HepG2 (cell line): ENCODE results near the gene PPP2R1B. TPM values are rescaled to one million over a fixed set of nuclear protein-coding genes. Genes with fewer than 3 reads are reported as not detected.

Experiments used
- ATAC-seq: fragments of 200-7000 bp; cut with Tn5 transposase; 3 replicates; pipeline ENCODE4 v1.9.1; 2020; ENCODE audit warnings: mild to moderate bottlenecking, moderate library complexity
- BruUV-seq: library from RNA; stranded (reverse); fragments of 400-500 nt; replicated peaks from 2 replicates; lab custom pipeline; 2021; lab: Mats Ljungman, UMichigan
- CTCF ChIA-PET: fragments of 300-600 bp; formaldehyde crosslinking; extraction: SDS; loops from one replicate; lab custom pipeline; 2021; ENCODE audit warnings: low total read pairs, inconsistent platforms, low intra/inter-chr PET ratio; lab: Yijun Ruan, JAX
- POLR2A ChIA-PET: fragments of 350-600 bp; sonication (Branson Sonifier 250); formaldehyde crosslinking; loops from one replicate; lab custom pipeline; 2020; ENCODE audit warnings: antibody characterized with exemption, inconsistent platforms; lab: Yijun Ruan, JAX
- DNase-seq: peaks from one replicate; pipeline ENCODE4 v3.0.0-alpha.2; 2015; ENCODE audit warnings: low spot score
- FAIRE-seq: peaks from 3 replicates; lab custom pipeline; 2011; peaks lifted over from hg19 to GRCh38; lab: Jason Lieb, UNC
- H2AFZ ChIP-seq: one replicate; pipeline ENCODE4 v1.6.1; 2011; ENCODE audit warnings: low read length, inconsistent platforms
- H3K27ac ChIP-seq: fragments of 300-600 bp; 3 replicates; pipeline ENCODE4 v1.8.0; 2011; ENCODE audit warnings: mixed run types, mild to moderate bottlenecking, mixed read lengths, low read length, inconsistent platforms; ENCODE audit not compliant: insufficient read depth; ENCODE audit errors: extremely low read length
- H3K27me3 ChIP-seq, 2 experiments: fragments of 200-600 bp in 1 of 2; 2 replicates in 1 of 2; 3 replicates in 1 of 2; pipeline versions ENCODE4 v1.6.0 to v1.8.0; 2011; ENCODE audit warnings: low read length in 2 of 2, mild to moderate bottlenecking in 2 of 2, moderate library complexity in 2 of 2, inconsistent platforms in 1 of 2; ENCODE audit not compliant: insufficient read depth in 2 of 2, control insufficient read depth in 1 of 2
- H3K36me3 ChIP-seq, 2 experiments: fragments of 200-600 bp in 1 of 2; replicated peaks in 1 of 2; 2 replicates in 1 of 2; 3 replicates in 1 of 2; pipeline versions ENCODE4 v1.5.1 to v1.8.0; 2011; ENCODE audit warnings: low read length in 2 of 2, inconsistent platforms in 1 of 2; ENCODE audit not compliant: insufficient read depth in 2 of 2, control insufficient read depth in 1 of 2
- H3K4me1 ChIP-seq: 2 replicates; pipeline ENCODE4 v1.5.1; 2012; ENCODE audit warnings: low read length, inconsistent platforms; ENCODE audit not compliant: insufficient read depth
- H3K4me2 ChIP-seq: 2 replicates; pipeline ENCODE4 v1.6.0; 2011; ENCODE audit warnings: low read depth, low read length, inconsistent platforms
- H3K4me3 ChIP-seq, 3 experiments: fragments of 200-600 bp in 1 of 3; sonication (generic), shearing (Covaris generic) in 1 of 3; replicated peaks in 1 of 3; 2 replicates each; pipeline ENCODE4 v1.5.1; 2011 to 2016; ENCODE audit warnings: low read length in 3 of 3, inconsistent platforms in 2 of 3, low read depth in 2 of 3, mild to moderate bottlenecking in 2 of 3, control low read depth in 1 of 3, mixed read lengths in 1 of 3; ENCODE audit not compliant: insufficient read depth in 1 of 3
- H3K79me2 ChIP-seq: one replicate; pipeline ENCODE4 v1.6.1; 2011; ENCODE audit warnings: low read length, inconsistent platforms; ENCODE audit not compliant: insufficient read depth
- H3K9ac ChIP-seq: 2 replicates; pipeline ENCODE4 v1.6.0; 2011; ENCODE audit warnings: mild to moderate bottlenecking, low read depth, low read length, inconsistent platforms; ENCODE audit not compliant: insufficient read depth
- H3K9me3 ChIP-seq: 2 replicates; pipeline ENCODE4 v1.5.1; 2012; ENCODE audit warnings: mild to moderate bottlenecking, low read length
- H4K20me1 ChIP-seq: 2 replicates; pipeline ENCODE4 v1.6.0; 2011; ENCODE audit warnings: inconsistent platforms, mild to moderate bottlenecking, low read length, moderate library complexity; ENCODE audit not compliant: insufficient read depth
- BCL6 ChIP-seq: IDR thresholded peaks from 2 replicates; pipeline ENCODE4 v1.6.1; 2016; ENCODE audit warnings: missing genetic modification reagents, missing compliant biosample characterization
- DPF2 ChIP-seq: sonication (generic); formaldehyde crosslinking; IDR thresholded peaks from 2 replicates; pipeline ENCODE4 v1.4.0; 2020; ENCODE audit warnings: mild to moderate bottlenecking, low read depth, missing genetic modification reagents, borderline replicate concordance
- ELF3 ChIP-seq: IDR thresholded peaks from 2 replicates; pipeline ENCODE4 v1.6.1; 2016; ENCODE audit warnings: missing genetic modification reagents, missing compliant biosample characterization
- MTERF4 ChIP-seq: sonication (generic); formaldehyde crosslinking; IDR thresholded peaks from 2 replicates; pipeline ENCODE4 v1.8.0; 2023; ENCODE audit warnings: mild to moderate bottlenecking, missing genetic modification reagents
- POLR2G ChIP-seq: fragments of 200-400 bp; formaldehyde crosslinking; IDR thresholded peaks from 2 replicates; pipeline ENCODE4 v1.6.1; 2018; ENCODE audit warnings: mild to moderate bottlenecking, low read depth, low read length, moderate library complexity
- RFX1 ChIP-seq: fragments of 450-650 bp; IDR thresholded peaks from 2 replicates; pipeline ENCODE4 v1.6.1; 2017
- SOX13 ChIP-seq, 3 experiments: fragments of 450-650 bp in 1 of 3; sonication (generic) in 1 of 3; formaldehyde crosslinking in 1 of 3; IDR thresholded peaks in 2 of 3; conservative IDR thresholded peaks in 1 of 3; 2 replicates each; pipeline versions ENCODE4 v1.5.0 to v1.6.1; 2016 to 2020; ENCODE audit warnings: antibody characterized with exemption in 1 of 3, mild to moderate bottlenecking in 1 of 3, missing compliant biosample characterization in 1 of 3, missing genetic modification reagents in 1 of 3, moderate library complexity in 1 of 3
- YEATS2 ChIP-seq: sonication (generic); formaldehyde crosslinking; IDR thresholded peaks from 2 replicates; pipeline ENCODE4 v1.4.0; 2020; ENCODE audit warnings: missing genetic modification reagents, borderline replicate concordance
- ZBED4 ChIP-seq: sonication (generic); formaldehyde crosslinking; IDR thresholded peaks from 2 replicates; pipeline ENCODE4 v1.4.0; 2020; ENCODE audit warnings: missing genetic modification reagents, borderline replicate concordance
- ZNF160 ChIP-seq: sonication (generic); formaldehyde crosslinking; IDR thresholded peaks from 2 replicates; pipeline ENCODE4 v1.8.0; 2022; ENCODE audit warnings: mild to moderate bottlenecking, inconsistent platforms, missing genetic modification reagents
- ZNF652 ChIP-seq: IDR thresholded peaks from 2 replicates; pipeline ENCODE4 v1.6.1; 2016; ENCODE audit warnings: low read depth, borderline replicate concordance
- WGBS: methylation state at CpG from one replicate; pipeline ENCODE4 v1.1.6; 2017; ENCODE audit warnings: low lambda C conversion rate; 5-methylcytosine and 5-hydroxymethylcytosine counted together
- in situ Hi-C: cut with HindIII; loops from 2 replicates; pipeline ENCODE4 v1.10.0; 2017; ENCODE audit warnings: low pct_unique_long_range_greater_than_20kb; ENCODE audit not compliant: extremely low pct_ligation_motif_present
- intact Hi-C: fragments of 100-400 bp; cut with micrococcal nuclease; formaldehyde crosslinking; loops from one replicate; pipeline ENCODE4 v1.10.0; 2022; ENCODE audit not compliant: unreplicated experiment
- polyA plus RNA-seq, 8 experiments: library from polyadenylated mRNA; depleted of rRNA in 3 of 8; stranded (reverse) in 7 of 8; unstranded in 1 of 8; fragments of >200 nt; fragmentation: Illumina TruSeq in 4 of 8; extraction: Trizol in 4 of 8; gene quantifications; 2 replicates each; pipeline versions ENCODE4 v1.2.1 to v1.2.3, GENCODE V29; 2011 to 2016; ENCODE audit warnings: low read depth in 4 of 8, missing spikeins in 1 of 8, mixed read lengths in 1 of 8; ENCODE audit not compliant: insufficient read depth in 1 of 8
- total RNA-seq, 5 experiments: library from RNA; depleted of rRNA; stranded (reverse); fragments of >200 nt; fragmentation: Illumina TruSeq; extraction: Trizol; gene quantifications; 2 replicates each; pipeline ENCODE4 v1.2.3, GENCODE V29; 2016; ENCODE audit warnings: low read depth in 1 of 5

The PPP2R1B gene
- total and polyA plus RNA-seq, 2 of the 13 experiments (the other 11 are each of a cell fraction or from before 2014, with no cell fraction given), result 22.1 to 56.8 TPM

- no peak for FAIRE-seq
- H3K9me3 ChIP-seq, result no peaks in the 10 kb centered on the region
- no peaks in the 10 kb centered on the region for H3K27me3 ChIP-seq
- H3K36me3 ChIP-seq, result peaks cover 2 to 6% of the 10 kb centered on the region in 2 experiments; a peak in 2 of 5 replicates
- no peaks in the 10 kb centered on the region for H4K20me1 ChIP-seq
- H2AFZ ChIP-seq, result no peak overlapping the region
- TF ChIP-seq ELF3 (CRISPR knock-in tag) (no peak), ZNF652 (CRISPR knock-in tag) (peak; percentile 58; the same call in 1 of the 2 replicates), DPF2 (CRISPR knock-in tag) (no peak), MTERF4 (CRISPR knock-in tag) (no peak), POLR2G (no peak)
- TF ChIP-seq, all 625 proteins: peak for 1
- H3K27ac ChIP-seq, result no peak overlapping the region
- H3K4me2 ChIP-seq, result no peak overlapping the region
- no peaks in the 10 kb centered on the region for H3K79me2 ChIP-seq
- no TSS peak for BruUV-seq
- H3K4me3 ChIP-seq, result no peak overlapping the region
- intact Hi-C loops, result no loop called here
- 82% methylated on average over 5 of the region's 5 CpGs for WGBS
- no peak overlapping the region for H3K9ac ChIP-seq
- ATAC-seq, result no peak
- ChIA-PET POLR2A (no interaction called here), CTCF (no interaction called here)
- no peak for DNase-seq
- H3K4me1 ChIP-seq, result peaks cover 77% of the 10 kb centered on the region
- in situ Hi-C loops, result no loop called here
Observed at GRCh38 chr11:111782109-111782741, 16.0 kb upstream of the PPP2R1B start.

GRCh38 chr11:111779118-111779517 lies 12.9 kb upstream of the PPP2R1B start:
- no peaks in the 10 kb centered on the region for H3K27me3 ChIP-seq
- no peak overlapping the region for H3K4me3 ChIP-seq
- WGBS, result 69% methylated on average over 6 of the region's 6 CpGs
- ATAC-seq, result no peak
- H3K9ac ChIP-seq, result no peak overlapping the region
- FAIRE-seq, result no peak
- ChIA-PET POLR2A (interaction anchor here (1.3 to 4.7 kb wide), 5 partner anchors 10 to 155 kb away, joined by 3 to 68 read pairs (median 5); partner anchors contain the start of gene PPP2R1B), CTCF (no interaction called here)
- H3K4me2 ChIP-seq, result peak overlapping the region; percentile 18; the same call in 1 of the 2 replicates
- peak overlapping the region; percentile 39 for H3K27ac ChIP-seq
- no peaks in the 10 kb centered on the region for H3K9me3 ChIP-seq
- H2AFZ ChIP-seq, result no peak overlapping the region
- in situ Hi-C loops (loop anchor here (5.0 kb wide), 1 partner anchor 177 kb away; the partner anchor contains the start of gene SIK2), intact Hi-C loops (no loop called here)
- H4K20me1 ChIP-seq, result no peaks in the 10 kb centered on the region
- no peak for DNase-seq
- no peaks in the 10 kb centered on the region for H3K79me2 ChIP-seq
- H3K36me3 ChIP-seq, result no peaks in the 10 kb centered on the region
- H3K4me1 ChIP-seq, result peaks cover 56% of the 10 kb centered on the region
- no TSS peak for BruUV-seq
- no peak for TF ChIP-seq YEATS2 (CRISPR knock-in tag)
- no peak for TF ChIP-seq ZNF160 (CRISPR knock-in tag)
- TF ChIP-seq RFX1, result no peak
- TF ChIP-seq BCL6 (CRISPR knock-in tag), result 0 out of 2 replicates have a peak, but pooled peaks have one; percentile 14
- TF ChIP-seq SOX13 (IDR thresholded peaks at IDR 0.05), result no peak
- peak in 1 of 2 experiments; percentile 31; a peak in 1 of 4 replicates for TF ChIP-seq SOX13 (CRISPR knock-in tag; conservative IDR thresholded peaks at IDR 0.05 in 1 of 2, IDR thresholded peaks at IDR 0.05 in 1 of 2)
- no peak for TF ChIP-seq ZBED4 (CRISPR knock-in tag)
